Activated CD4-positive, alpha-beta T cell treated with anti-CD3 and anti-CD28 coated beads, Interleukin-2, Interleukin-6, amounts not matched to agents 100 ng/mL and 50 ng/mL, durations not matched to agents 16 hours and 8 hours (primary cell): Measurements from ENCODE around the gene RAPGEF4.
"Not testable (repeated sequence)": the region's sequence is repeated elsewhere in the genome, so short reads cannot be mapped to it uniquely, and the experiment has no call there.

ENCODE experiments used
- DNase-seq: peaks from one replicate; pipeline ENCODE4 v3.0.0-alpha.2; 2020

The RAPGEF4 gene

DNA sequence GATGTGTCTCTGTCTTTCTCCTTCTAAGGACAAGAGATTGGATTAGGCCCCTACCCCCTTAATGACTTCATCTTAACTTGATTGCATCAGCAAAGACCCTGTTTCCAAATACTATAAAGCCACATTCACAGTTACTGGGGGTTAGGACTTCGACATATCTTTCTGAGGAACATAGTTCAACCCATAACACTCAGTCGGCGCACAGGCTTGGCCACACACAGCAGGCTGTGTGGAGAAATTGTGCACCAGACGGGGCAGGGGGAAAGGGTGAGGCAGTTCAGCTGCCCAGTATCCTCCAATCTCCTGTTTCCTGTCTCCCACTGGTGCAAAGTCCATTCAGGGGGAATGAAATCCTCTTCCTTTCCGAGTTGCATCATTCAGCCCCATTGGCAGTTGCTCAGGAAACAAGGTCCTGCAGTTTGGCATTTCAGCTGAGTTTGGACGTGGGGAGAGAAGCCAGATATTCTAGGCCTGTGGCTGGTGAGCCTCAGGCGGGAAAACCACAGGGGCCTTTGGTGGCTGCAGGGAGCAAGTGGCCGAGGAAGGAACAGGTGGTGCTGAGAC lies 9.4 kb upstream of the RAPGEF4 start:
- no peak for DNase-seq

DNA sequence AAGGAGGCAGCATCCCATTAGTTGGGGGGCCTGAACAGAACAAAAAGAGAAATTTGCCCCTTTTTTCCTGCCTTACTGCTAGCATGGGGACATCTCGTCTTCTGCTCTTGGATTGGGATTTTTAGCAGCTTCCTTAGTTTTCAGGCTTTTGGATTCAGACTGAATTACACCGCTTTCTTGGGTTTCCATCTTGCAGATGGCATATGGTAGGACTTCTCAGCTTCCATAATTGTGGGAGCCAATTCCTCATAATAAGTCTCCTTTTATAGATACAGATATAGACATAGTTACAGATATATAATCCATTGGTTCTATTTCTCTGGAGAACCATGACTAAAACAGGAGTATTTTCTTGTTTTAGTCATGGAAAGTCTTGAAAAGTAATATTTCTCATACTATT lies 5.2 kb upstream of the RAPGEF4 start:
- no peak for DNase-seq

DNA sequence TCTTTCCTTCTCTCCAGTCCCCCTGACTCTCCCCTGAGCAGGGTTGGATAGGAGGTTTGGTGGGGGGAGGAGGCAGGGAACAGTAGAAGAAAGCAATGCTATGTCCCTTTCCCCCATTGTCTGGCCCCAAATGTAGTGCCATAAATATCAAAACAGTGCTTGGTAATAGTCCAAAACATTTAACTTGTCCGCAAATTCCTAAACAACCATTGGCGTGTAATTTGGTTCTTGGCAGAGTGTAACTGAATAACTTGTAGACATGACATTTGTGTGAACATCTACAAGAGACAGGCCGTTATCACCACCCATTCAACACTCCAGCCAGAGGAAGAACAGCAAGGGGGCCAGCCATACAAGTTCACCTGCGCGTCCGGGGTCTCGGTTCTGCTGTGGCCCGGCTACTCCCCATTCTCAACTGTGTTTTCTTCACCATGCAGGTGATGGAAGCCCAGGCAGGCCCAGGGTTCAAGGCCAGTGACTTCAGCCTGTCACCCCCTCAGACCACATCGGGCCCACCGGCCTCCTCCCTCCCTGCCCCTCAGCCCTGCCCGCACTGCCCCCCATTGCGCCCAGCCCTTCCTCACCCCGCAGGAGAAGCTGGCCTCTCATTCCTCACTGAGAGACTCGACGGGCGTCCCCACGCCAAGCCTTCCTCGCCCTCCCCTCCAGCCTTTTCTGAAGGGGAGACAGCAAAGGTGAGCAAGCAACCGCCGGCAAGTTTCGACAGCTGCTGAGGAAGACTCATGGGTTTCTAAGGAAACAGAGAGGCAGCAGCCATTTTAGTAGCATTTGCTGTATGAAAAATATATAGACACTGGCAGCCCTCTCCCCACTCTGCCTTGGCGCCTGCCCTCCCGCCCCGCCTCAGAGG lies 699 bp upstream of the RAPGEF4 start:
- DNase-seq = no peak

DNA sequence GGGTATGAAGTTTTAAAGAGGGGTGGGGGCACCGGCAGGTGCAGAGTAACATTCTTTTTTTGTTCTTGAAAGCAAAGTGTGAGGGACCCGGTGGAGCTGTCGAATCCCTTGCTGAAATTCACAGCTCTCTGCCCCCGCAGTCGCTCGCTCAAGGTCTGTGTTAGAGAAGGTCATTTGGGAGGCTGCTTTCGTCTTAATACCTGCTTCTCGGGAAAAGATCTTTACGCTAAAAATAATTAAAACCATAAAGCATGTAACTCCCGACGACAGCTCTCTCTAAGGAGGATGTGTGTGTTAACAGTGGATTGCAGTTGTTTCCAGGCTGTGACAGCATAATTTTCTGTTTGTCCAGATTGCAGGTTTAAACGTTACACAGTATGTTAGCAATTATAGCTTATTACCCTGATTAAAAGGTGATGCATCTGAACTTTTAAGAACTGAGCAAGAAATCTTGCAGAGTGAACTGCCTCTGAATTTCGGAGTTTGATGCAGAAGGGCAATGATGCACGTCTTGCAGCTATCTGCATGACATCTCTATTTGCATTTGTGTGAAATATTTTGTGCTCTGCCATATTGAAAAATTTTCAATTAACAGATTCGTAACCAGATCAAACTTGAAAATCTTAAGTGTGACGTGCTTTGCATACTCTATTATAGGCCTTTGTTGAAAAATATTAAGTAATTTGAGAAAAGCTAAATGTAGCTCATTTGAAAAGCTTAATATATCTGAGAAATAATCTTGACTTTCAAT lies 954 bp downstream of the RAPGEF4 start:
- DNase-seq = no peak

GRCh38 chr2:172739661-172740266 lies 4.1 kb downstream of the RAPGEF4 start:
- DNase-seq = no peak

DNA sequence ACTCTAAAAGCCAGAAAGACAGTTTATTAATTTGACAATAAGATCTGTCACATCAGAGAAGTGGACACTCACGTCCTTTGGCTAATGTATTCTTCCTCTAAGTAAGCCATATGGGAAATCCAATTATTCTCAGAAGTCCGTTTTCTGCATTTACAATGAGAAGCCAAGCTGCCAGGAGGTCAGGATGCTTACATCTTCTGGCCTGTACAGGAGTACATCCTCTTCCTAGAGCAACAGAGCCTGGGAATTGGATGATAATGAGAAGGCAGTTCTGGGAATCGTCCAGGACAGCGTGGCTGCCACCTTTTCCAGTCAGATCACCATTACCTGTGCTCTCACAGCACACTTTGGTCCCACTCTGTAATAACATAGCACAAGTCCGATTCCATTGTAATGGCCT lies 5.2 kb downstream of the RAPGEF4 start:
- DNase-seq = no peak

DNA sequence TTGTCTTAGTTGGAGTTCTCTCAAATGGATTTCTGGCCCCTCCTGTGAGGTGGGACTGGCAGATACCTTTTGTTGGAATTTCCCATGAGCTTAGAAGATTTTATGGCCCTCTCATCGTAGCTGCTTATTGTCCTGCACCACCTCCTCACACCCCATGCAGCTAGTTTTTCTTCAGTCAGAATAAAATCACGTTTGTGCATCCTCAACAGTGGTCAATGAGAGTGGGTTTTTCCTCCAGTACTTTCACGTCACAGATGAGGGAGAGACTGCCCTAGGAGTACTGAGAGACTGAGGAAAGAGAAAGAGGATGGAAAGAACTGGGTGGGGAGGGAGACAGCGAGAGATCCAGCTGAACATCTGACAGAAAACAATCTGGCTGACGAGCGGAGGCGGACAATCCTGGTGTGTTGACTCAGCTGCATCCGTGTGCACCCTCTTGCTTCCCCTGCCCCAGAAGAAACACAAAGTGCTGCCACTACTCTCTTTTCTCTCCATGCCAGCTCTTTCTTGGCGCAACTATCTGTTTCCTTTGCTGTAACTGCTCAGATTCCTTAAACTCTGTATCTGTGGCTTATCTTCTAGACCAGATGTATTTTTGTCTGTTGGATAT lies 7.4 kb downstream of the RAPGEF4 start:
- DNase-seq = no peak

DNA sequence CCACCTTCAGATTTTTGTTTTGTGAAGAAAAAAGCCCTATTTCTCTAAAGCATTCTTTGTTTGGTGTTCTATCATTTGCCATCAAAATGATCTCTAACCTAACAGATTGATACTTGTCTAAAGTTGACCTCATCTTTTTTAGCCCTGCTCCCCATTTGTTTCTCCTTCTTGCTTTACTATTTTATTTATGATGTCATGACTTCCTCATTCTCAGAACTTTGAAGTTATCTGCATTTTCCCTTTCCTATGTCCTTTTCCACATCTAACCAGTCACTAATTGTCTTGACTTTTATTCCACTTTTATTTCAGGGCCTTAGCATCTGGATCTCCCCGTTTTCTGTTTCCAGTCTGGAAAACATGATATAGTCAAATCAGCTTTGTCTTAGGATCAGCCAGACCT lies 8.3 kb downstream of the RAPGEF4 start:
- no peak for DNase-seq

DNA sequence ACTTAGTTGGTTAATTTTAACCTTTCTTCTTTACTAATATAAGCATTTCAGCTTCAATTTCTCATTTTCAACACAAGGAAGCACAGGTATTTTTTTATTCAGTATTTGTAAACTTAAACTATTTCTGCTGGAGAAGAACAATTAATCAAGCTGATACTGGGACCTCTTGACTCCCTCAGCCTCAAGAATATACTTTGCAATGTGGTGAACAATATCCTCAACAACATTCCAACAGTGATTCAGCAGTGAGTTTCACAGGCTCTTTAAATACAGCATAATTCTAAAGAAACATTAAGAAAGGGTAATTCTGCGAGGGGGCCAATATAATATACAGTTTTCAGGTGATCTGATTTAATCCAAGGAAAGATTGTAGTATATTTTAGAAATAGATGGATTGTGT lies 10.0 kb downstream of the RAPGEF4 start:
- no peak for DNase-seq

DNA sequence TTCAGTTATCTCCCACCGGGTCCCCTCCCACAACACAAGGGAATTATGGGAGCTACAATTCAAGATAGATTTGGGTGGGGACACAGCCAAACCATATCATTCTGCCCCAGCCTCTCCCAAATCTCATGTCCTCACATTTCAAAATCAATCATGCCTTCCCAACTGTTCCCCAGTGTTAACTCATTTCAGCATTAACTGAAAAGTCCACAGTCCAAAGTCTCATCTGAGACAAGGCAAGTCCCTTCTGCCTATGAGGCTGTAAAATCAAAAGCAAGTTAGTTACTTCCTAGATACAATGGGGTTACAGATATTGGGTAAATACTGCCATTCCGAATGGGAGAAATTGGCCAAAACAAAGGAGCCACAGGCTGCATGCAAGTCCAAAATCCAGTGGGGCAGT lies 12.9 kb downstream of the RAPGEF4 start:
- DNase-seq = not testable (repeated sequence)

- DNase-seq = no peak
Measured at GRCh38 chr2:172749388-172749787, 13.7 kb downstream of the RAPGEF4 start.

- DNase-seq = no peak
Measured at GRCh38 chr2:172751564-172751963, 15.9 kb downstream of the RAPGEF4 start.

- no peak for DNase-seq
Measured at GRCh38 chr2:172753610-172754009, 18.0 kb downstream of the RAPGEF4 start.

DNA sequence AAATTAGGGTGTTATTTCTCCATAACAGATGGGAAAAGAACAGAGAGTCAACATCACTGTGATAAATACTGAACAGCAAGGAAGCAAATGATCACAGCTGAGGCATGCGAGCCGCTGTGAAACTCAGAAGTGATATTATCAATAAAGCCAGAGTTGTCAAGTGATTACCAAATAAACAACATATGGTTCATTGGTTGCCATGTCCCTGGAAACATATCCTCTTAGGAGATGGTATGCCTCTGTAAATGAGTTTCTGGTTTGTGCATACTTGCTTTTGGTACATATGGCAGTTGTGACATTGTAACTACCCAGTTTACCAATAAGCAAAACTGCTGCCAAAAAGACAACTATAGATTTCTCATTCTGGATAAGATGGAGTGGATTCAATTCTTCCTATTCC lies 23.8 kb downstream of the RAPGEF4 start:
- no peak for DNase-seq

- no peak for DNase-seq
Measured at GRCh38 chr2:172761306-172761705, 25.7 kb downstream of the RAPGEF4 start.

DNA sequence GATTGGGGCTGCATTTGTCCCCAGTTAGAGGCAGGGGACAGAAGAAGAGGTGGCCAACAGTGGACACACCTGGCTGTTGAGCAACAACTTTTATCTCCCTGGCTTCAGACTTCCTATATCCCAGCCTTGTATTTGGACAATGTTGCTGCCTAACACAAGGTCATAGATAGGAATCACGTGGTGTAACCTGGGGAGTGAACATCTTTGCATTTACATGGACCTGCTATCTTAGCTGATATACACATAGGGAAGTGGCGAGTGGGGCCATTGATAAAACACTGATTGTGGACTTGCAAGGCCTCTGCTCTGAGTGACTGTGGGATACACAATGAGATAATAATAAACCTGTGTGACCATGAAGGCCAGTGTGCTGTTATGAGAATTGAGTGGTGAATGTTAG lies 26.9 kb downstream of the RAPGEF4 start:
- no peak for DNase-seq

DNA sequence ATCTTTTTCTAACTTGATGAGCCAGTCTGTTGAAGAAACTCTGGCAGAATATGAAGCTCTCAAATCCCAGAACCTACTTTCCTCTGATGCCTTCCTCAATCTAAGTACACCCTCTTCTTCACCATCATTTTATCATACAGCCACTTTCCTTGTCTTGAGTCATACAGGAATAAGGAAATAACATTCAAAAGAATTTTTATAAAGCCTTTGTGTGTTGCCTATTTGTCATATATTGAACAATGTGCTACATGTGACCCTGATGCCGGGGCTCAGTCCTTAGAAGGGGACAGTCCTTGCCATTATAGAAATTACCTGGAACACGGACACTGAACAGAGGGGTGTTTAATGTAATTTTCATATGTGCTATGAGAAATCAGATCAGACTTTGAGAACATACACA lies 27.4 kb downstream of the RAPGEF4 start:
- DNase-seq = no peak

DNA sequence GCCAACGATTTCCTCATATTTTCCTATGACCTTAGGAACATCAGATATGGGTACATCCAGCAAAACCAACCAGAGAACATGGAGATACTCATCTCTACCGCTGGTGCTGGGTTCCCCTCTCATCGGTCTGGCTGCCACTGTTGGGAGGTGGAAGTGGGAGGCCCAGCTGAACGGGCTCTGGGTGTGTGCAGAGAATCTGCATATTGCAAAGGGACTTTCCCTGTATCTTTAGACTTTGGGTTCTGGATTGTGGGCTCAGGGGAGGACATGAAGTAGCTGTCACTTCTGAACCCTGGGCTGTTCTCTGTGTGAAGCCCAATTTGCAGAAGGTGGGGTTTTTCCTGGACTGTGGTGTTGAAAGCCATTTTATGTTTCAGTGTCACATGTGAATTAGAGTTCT lies 30.0 kb downstream of the RAPGEF4 start:
- DNase-seq = no peak

- DNase-seq = no peak
Measured at GRCh38 chr2:172768401-172768800, 32.8 kb downstream of the RAPGEF4 start.

DNA sequence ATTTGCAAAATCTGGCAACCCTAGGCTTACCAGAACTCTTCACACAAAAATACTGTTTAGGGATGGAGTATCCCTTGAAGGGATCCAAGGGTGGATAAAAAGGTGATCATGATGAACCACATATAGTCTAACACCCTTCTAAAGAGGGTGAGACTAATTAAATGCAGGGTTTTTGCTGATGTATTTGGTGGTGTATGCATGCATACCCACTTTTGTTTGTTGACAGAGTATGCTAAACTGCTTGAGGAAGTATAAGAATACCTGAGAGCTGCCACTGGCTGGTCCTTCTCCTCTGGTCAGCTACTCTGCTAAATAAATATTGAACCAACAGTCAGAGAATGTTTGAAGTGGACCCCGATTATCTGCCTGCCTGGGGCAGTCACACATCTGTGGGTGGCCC lies 34.2 kb downstream of the RAPGEF4 start:
- no peak for DNase-seq

DNA sequence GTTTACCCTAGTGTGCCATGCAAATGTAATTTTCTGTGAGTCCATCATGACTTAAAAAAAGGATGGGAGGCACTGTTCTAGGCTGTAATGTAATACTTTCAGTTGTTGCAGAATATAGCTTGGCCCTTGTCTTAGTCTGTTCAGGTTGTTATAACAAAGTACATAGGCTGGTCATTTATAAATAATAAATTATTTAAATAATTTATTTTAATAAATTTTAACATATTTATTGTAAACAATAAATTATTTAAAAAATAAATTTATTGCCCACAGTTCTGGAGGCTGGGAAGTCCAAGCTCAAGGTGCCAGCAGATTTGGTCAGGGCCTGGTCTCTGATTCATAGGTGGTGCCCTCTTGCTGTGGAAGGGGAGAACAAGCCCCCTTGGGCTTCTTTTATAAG lies 35.2 kb downstream of the RAPGEF4 start:
- DNase-seq = no peak

DNA sequence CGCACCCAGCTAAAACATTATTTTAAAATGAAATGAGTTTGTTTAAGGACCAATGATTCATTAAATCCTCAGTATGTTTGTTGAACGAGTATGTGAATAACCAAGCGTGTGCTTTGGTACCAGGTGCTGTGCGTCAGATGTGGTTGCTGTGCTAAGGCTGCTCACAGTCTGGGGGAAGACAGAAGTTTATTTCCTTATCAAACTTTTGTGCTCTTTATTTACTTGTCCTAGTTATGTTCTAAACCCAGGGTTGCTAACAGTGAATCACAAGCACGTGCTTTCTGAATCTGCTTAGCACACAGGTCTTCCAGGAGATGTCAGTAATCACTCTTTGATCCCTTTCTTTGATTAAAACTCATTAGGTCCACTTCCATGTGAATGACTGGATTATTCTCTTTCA lies 37.0 kb downstream of the RAPGEF4 start:
- no peak for DNase-seq

DNA sequence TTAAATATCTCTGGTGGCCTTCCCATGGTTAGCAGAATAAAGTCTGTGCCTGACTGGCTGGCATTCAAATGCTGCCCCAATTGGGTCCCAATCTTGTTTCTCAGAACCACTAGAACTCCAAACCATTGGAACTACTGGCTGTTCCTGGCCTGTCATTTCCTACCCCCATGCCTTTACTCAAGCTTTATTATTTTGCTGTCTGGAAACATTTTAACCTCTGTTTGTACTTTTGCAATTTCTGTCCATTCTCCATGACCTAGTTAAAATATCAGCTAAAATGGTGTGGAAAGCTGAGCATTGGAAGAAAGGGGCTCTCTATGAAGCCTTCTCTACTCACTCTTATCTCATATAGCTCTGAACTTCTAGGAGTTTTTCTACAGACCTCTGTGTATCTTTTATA lies 38.7 kb downstream of the RAPGEF4 start:
- DNase-seq = no peak
